PC-9 (cell line): Measurements from ENCODE around the gene GMDS.

ENCODE experiments used
- EZH2 ChIP-seq: fragments of 200-600 bp; sonication (generic); IDR thresholded peaks from 2 replicates; pipeline ENCODE4 v1.8.0; 2017; ENCODE audit warnings: antibody characterized with exemption, low read depth
- TF ChIP-seq, protein P1 (sequence below): fragments of 200-600 bp; sonication (generic); conservative IDR thresholded peaks from 2 replicates; pipeline ENCODE4 v1.6.1; 2017; ENCODE audit warnings: mixed run types, antibody characterized with exemption, mild to moderate bottlenecking, moderate library complexity

DNA sequence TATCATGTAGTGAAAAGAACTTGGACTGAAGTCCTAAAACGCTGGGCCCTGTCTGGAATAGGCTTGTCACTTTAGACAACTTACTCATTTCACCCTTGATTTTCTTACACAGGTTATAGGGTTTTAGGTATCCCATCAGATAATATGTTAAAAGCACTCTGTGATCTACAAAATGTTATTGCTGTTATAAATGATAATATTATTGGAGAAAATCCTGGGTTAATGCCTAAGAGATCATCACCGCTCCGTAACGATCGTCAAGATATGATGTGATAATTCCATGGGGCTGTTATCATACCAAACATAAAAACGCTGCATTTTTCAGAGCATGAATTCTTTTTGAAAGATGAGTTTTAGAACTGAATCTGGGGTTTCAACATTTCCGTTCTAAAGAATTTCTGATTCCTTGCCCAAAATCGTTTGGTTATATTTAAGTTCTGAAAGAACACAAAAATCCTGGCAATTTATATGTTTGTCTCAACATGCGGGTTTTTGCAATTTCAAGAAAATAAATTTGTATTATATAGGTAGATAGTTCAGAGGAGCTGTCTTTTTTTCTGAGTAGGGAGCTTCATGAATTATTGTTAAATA lies 480.9 kb downstream of the GMDS start:
- TF ChIP-seq, protein P1, sequence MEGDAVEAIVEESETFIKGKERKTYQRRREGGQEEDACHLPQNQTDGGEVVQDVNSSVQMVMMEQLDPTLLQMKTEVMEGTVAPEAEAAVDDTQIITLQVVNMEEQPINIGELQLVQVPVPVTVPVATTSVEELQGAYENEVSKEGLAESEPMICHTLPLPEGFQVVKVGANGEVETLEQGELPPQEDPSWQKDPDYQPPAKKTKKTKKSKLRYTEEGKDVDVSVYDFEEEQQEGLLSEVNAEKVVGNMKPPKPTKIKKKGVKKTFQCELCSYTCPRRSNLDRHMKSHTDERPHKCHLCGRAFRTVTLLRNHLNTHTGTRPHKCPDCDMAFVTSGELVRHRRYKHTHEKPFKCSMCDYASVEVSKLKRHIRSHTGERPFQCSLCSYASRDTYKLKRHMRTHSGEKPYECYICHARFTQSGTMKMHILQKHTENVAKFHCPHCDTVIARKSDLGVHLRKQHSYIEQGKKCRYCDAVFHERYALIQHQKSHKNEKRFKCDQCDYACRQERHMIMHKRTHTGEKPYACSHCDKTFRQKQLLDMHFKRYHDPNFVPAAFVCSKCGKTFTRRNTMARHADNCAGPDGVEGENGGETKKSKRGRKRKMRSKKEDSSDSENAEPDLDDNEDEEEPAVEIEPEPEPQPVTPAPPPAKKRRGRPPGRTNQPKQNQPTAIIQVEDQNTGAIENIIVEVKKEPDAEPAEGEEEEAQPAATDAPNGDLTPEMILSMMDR: no peak
- TF ChIP-seq EZH2: no peak
